H9 (cell line): Measurements from ENCODE around the gene FOXQ1. TPM values are rescaled to one million over a fixed set of nuclear protein-coding genes. Genes with fewer than 3 reads are reported as not detected.

Source experiments
- DNase-seq: peaks from one replicate; pipeline ENCODE4 v3.0.0-alpha.2; 2017
- H2AFZ ChIP-seq: one replicate; pipeline ENCODE4 v1.6.1; 2013; ENCODE audit warnings: mild to moderate bottlenecking, low read length, control low read depth, moderate library complexity
- H2AK5ac ChIP-seq: 2 replicates; pipeline ENCODE4 v1.6.1; 2013; ENCODE audit warnings: low read length, control low read depth, mixed read lengths; ENCODE audit not compliant: insufficient read length
- H2BK120ac ChIP-seq: one replicate; pipeline ENCODE4 v1.6.1; 2013; ENCODE audit warnings: low read depth, mild to moderate bottlenecking, low read length, control low read depth, inconsistent platforms; ENCODE audit not compliant: poor library complexity, severe bottlenecking
- H2BK12ac ChIP-seq: 2 replicates; pipeline ENCODE4 v1.6.1; 2013; ENCODE audit warnings: low read length, control low read depth, mixed read lengths, low read depth; ENCODE audit not compliant: insufficient read length
- H2BK15ac ChIP-seq: 2 replicates; pipeline ENCODE4 v1.6.1; 2013; ENCODE audit warnings: low read depth, low read length, control low read depth
- H2BK20ac ChIP-seq: one replicate; pipeline ENCODE4 v1.6.1; 2013; ENCODE audit warnings: low read depth, mild to moderate bottlenecking, low read length, control low read depth, inconsistent platforms; ENCODE audit not compliant: poor library complexity, severe bottlenecking
- H2BK5ac ChIP-seq: 2 replicates; pipeline ENCODE4 v1.6.1; 2013; ENCODE audit warnings: low read length, control low read depth, mixed read lengths; ENCODE audit not compliant: insufficient read length
- H3K14ac ChIP-seq: 2 replicates; pipeline ENCODE4 v1.6.1; 2013; ENCODE audit warnings: low read length, control low read depth; ENCODE audit not compliant: insufficient read depth
- H3K18ac ChIP-seq: 2 replicates; pipeline ENCODE4 v1.6.1; 2013; ENCODE audit warnings: low read depth, mild to moderate bottlenecking, mixed read lengths, low read length, control low read depth; ENCODE audit not compliant: insufficient read length
- H3K23ac ChIP-seq: 2 replicates; pipeline ENCODE4 v1.6.1; 2013; ENCODE audit warnings: low read length, control low read depth, mixed read lengths, low read depth; ENCODE audit not compliant: insufficient read length
- H3K23me2 ChIP-seq: 2 replicates; pipeline ENCODE4 v1.6.1; 2013; ENCODE audit warnings: low read depth, mild to moderate bottlenecking, mixed read lengths, low read length, control low read depth; ENCODE audit not compliant: insufficient read length, poor library complexity, severe bottlenecking
- H3K27ac ChIP-seq: 2 replicates; pipeline ENCODE4 v1.5.1; 2013; ENCODE audit warnings: low read length, control low read depth, mixed read lengths, low read depth; ENCODE audit not compliant: insufficient read length
- H3K27me3 ChIP-seq: 2 replicates; pipeline ENCODE4 v1.6.1; 2013; ENCODE audit warnings: low read length, control low read depth, inconsistent platforms; ENCODE audit not compliant: insufficient read depth
- H3K4ac ChIP-seq: 2 replicates; pipeline ENCODE4 v1.6.1; 2013; ENCODE audit warnings: low read depth, mild to moderate bottlenecking, control low read depth, inconsistent platforms, low read length, moderate library complexity
- H3K4me1 ChIP-seq: 2 replicates; pipeline ENCODE4 v1.6.1; 2013; ENCODE audit warnings: low read length, control low read depth, inconsistent platforms; ENCODE audit not compliant: insufficient read depth
- H3K4me2 ChIP-seq: 2 replicates; pipeline ENCODE4 v1.6.1; 2013; ENCODE audit warnings: low read length, control low read depth, mixed read lengths; ENCODE audit not compliant: insufficient read length, insufficient read depth
- H3K56ac ChIP-seq: 2 replicates; pipeline ENCODE4 v1.6.1; 2013; ENCODE audit warnings: low read depth, mild to moderate bottlenecking, mixed read lengths, low read length, control low read depth; ENCODE audit not compliant: insufficient read length
- H3K79me1 ChIP-seq: 2 replicates; pipeline ENCODE4 v1.6.1; 2013; ENCODE audit warnings: low read depth, mild to moderate bottlenecking, moderate library complexity, low read length, control low read depth, inconsistent platforms; ENCODE audit not compliant: insufficient read depth, poor library complexity, severe bottlenecking
- H3K79me2 ChIP-seq: 2 replicates; pipeline ENCODE4 v1.6.1; 2013; ENCODE audit warnings: low read length, control low read depth, inconsistent platforms; ENCODE audit not compliant: insufficient read depth
- H3K9ac ChIP-seq: 2 replicates; pipeline ENCODE4 v1.6.1; 2013; ENCODE audit warnings: low read length, control low read depth, mixed read lengths; ENCODE audit not compliant: insufficient read length; ENCODE audit errors: extremely low read depth
- H3K9me3 ChIP-seq: one replicate; pipeline ENCODE4 v1.6.1; 2013; ENCODE audit warnings: low read depth, low read length, inconsistent platforms; ENCODE audit not compliant: control insufficient read depth
- H3T11ph ChIP-seq: one replicate; pipeline ENCODE4 v1.6.1; 2013; ENCODE audit warnings: mild to moderate bottlenecking, low read length, control low read depth, inconsistent platforms
- H4K20me1 ChIP-seq: one replicate; pipeline ENCODE4 v1.6.1; 2013; ENCODE audit not compliant: control insufficient read depth, insufficient read length, insufficient read depth
- H4K5ac ChIP-seq: 2 replicates; pipeline ENCODE4 v1.6.1; 2013; ENCODE audit warnings: low read depth, mild to moderate bottlenecking, mixed read lengths, low read length, control low read depth; ENCODE audit not compliant: insufficient read length
- H4K8ac ChIP-seq: replicated peaks from 2 replicates; pipeline ENCODE4 v1.6.1; 2013; ENCODE audit warnings: low read length, control low read depth, mixed read lengths, low read depth; ENCODE audit not compliant: insufficient read length
- H4K91ac ChIP-seq: 2 replicates; pipeline ENCODE4 v1.6.1; 2013; ENCODE audit warnings: low read depth, mild to moderate bottlenecking, moderate library complexity, mixed read lengths, low read length, control low read depth; ENCODE audit not compliant: insufficient read length
- H3K27ac Mint-ChIP-seq, 3 experiments: 2 replicates in 2 of 3; 3 replicates in 1 of 3; pipeline ENCODE4 v1.8.0; 2020 to 2021; ENCODE audit warnings: mixed read lengths in 3 of 3, mild to moderate bottlenecking in 1 of 3, moderate library complexity in 1 of 3
- H3K27me3 Mint-ChIP-seq: 2 replicates; pipeline ENCODE4 v1.8.0; 2021; ENCODE audit warnings: low read depth, mild to moderate bottlenecking, moderate library complexity, mixed read lengths
- H3K36me3 Mint-ChIP-seq, 3 experiments: 2 replicates in 2 of 3; 3 replicates in 1 of 3; pipeline ENCODE4 v1.8.0; 2020 to 2021; ENCODE audit warnings: low read depth in 3 of 3, mixed read lengths in 3 of 3; ENCODE audit not compliant: insufficient read depth in 1 of 3
- H3K4me1 Mint-ChIP-seq, 2 experiments: 2 replicates each; pipeline ENCODE4 v1.8.0; 2020; ENCODE audit warnings: mixed read lengths in 2 of 2
- H3K4me3 Mint-ChIP-seq, 2 experiments: 2 replicates in 1 of 2; 3 replicates in 1 of 2; pipeline ENCODE4 v1.8.0; 2020 to 2021; ENCODE audit warnings: mild to moderate bottlenecking in 2 of 2, mixed read lengths in 2 of 2, moderate library complexity in 1 of 2
- H3K9me3 Mint-ChIP-seq, 2 experiments: 2 replicates in 1 of 2; 3 replicates in 1 of 2; pipeline ENCODE4 v1.8.0; 2020; ENCODE audit warnings: mild to moderate bottlenecking in 2 of 2, mixed read lengths in 2 of 2, moderate library complexity in 1 of 2
- WGBS: extraction: QIAGEN DNeasy Blood & Tissue Kit; methylation state at CpG from one replicate; pipeline ENCODE4 v1.1.7; 2013; ENCODE audit warnings: missing lambda C conversion rate, low lambda C conversion rate, mixed read lengths; ENCODE audit not compliant: insufficient read length; ENCODE audit errors: extremely low coverage; 5-methylcytosine and 5-hydroxymethylcytosine counted together
- total RNA-seq: library from RNA; stranded (reverse); gene quantifications from 2 replicates; pipeline ENCODE4 v1.2.1, GENCODE V29; 2021
- TF ChIP-seq, protein P1 (sequence below): fragments of 200-600 bp; sonication (generic); conservative IDR thresholded peaks from 3 replicates; pipeline ENCODE4 v1.8.0; 2021; ENCODE audit warnings: antibody characterized with exemption, mild to moderate bottlenecking

The FOXQ1 gene
- total RNA-seq, 1 experiment from 2014 or later: 0.15 TPM

GRCh38 chr6:1322156-1322555 is 10.3 kb downstream of the FOXQ1 start:
- Histone ChIP-seq H3K23me2 (no peaks in the 10 kb centered on the region), H4K8ac (no peak overlapping the region)
- no CpG with 5 or more reads among the region's 3 CpGs for WGBS

More at GRCh38 chr6:1322156-1322555, 10.3 kb downstream of the FOXQ1 start:
- H3K36me3 Mint-ChIP-seq: peaks cover 0 to 4% (median 2%) of the 10 kb centered on the region in 3 experiments; a peak in 3 of 7 replicates
- H2BK12ac ChIP-seq: no peak overlapping the region
- H3K9me3 ChIP-seq: no peaks in the 10 kb centered on the region
- no peak overlapping the region for H3K4me3 Mint-ChIP-seq
- H3K9ac ChIP-seq: no peak overlapping the region
- H3K9me3 Mint-ChIP-seq: peaks cover 0 to 9% of the 10 kb centered on the region in 2 experiments; a peak in 3 of 5 replicates
- H3K27ac ChIP-seq: no peak overlapping the region
- H3K4me1 Mint-ChIP-seq: no peaks in the 10 kb centered on the region
- H3K4ac ChIP-seq: no peak overlapping the region
- no peak overlapping the region for H2BK20ac ChIP-seq
- no peaks in the 10 kb centered on the region for H3K79me2 ChIP-seq
- H3K23ac ChIP-seq: no peak overlapping the region
- no peak overlapping the region for H2BK5ac ChIP-seq
- H3K56ac ChIP-seq: no peak overlapping the region
- no peaks in the 10 kb centered on the region for H4K20me1 ChIP-seq
- H3K4me1 ChIP-seq: no peaks in the 10 kb centered on the region
- no peak overlapping the region for H2BK15ac ChIP-seq
- no peak overlapping the region for H4K91ac ChIP-seq
- no peak overlapping the region for H3K14ac ChIP-seq
- no peaks in the 10 kb centered on the region for H3K27me3 ChIP-seq
- no peak overlapping the region for H3K27ac Mint-ChIP-seq
- H2AK5ac ChIP-seq: no peak overlapping the region
- H3K4me2 ChIP-seq: no peak overlapping the region
- no peak overlapping the region for H4K5ac ChIP-seq
- TF ChIP-seq, protein P1, sequence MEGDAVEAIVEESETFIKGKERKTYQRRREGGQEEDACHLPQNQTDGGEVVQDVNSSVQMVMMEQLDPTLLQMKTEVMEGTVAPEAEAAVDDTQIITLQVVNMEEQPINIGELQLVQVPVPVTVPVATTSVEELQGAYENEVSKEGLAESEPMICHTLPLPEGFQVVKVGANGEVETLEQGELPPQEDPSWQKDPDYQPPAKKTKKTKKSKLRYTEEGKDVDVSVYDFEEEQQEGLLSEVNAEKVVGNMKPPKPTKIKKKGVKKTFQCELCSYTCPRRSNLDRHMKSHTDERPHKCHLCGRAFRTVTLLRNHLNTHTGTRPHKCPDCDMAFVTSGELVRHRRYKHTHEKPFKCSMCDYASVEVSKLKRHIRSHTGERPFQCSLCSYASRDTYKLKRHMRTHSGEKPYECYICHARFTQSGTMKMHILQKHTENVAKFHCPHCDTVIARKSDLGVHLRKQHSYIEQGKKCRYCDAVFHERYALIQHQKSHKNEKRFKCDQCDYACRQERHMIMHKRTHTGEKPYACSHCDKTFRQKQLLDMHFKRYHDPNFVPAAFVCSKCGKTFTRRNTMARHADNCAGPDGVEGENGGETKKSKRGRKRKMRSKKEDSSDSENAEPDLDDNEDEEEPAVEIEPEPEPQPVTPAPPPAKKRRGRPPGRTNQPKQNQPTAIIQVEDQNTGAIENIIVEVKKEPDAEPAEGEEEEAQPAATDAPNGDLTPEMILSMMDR: no peak
- H2AFZ ChIP-seq: no peak overlapping the region
- no peak overlapping the region for H3K18ac ChIP-seq
- no peaks in the 10 kb centered on the region for H3K79me1 ChIP-seq
- no peak for DNase-seq
- H3K27me3 Mint-ChIP-seq: peaks cover 46% of the 10 kb centered on the region
- H3T11ph ChIP-seq: no peak overlapping the region
- no peak overlapping the region for H2BK120ac ChIP-seq
